CD14-positive monocyte (primary cell): ENCODE measurements around the gene SLC6A14. TPM values are rescaled to one million over a fixed set of nuclear protein-coding genes. Genes with fewer than 3 reads are reported as not detected.

Experiments
- DNase-seq, 3 donors: peaks; one replicate each; pipeline ENCODE4 v3.0.0-alpha.2; 2011 to 2022
- H2AFZ ChIP-seq: 2 replicates; pipeline ENCODE4 v1.6.0; 2012; ENCODE audit warnings: mild to moderate bottlenecking, low read depth, low read length, inconsistent platforms; ENCODE audit not compliant: insufficient read depth, poor library complexity, severe bottlenecking
- H3K27ac ChIP-seq, 2 donors: 1 replicate in 1 of 2; 2 replicates in 1 of 2; pipeline ENCODE4 v1.5.1; 2012 to 2013; ENCODE audit warnings: low read length in 2 of 2, control low read depth in 1 of 2, inconsistent platforms in 1 of 2, low read depth in 1 of 2, mild to moderate bottlenecking in 1 of 2
- H3K27me3 ChIP-seq, 2 donors: one replicate each; pipeline versions ENCODE4 v1.6.0 to v1.6.1; 2011 to 2013; ENCODE audit warnings: low read length in 2 of 2; ENCODE audit not compliant: control insufficient read depth in 2 of 2, insufficient read depth in 2 of 2
- H3K36me3 ChIP-seq, 2 donors: replicated peaks in 1 of 2; 1 replicate in 1 of 2; 2 replicates in 1 of 2; pipeline versions ENCODE4 v1.5.1 to v1.6.1; 2012 to 2013; ENCODE audit warnings: low read length in 2 of 2, control low read depth in 1 of 2, inconsistent platforms in 1 of 2, mild to moderate bottlenecking in 1 of 2; ENCODE audit not compliant: insufficient read depth in 2 of 2, control insufficient read depth in 1 of 2
- H3K4me1 ChIP-seq, 2 donors: 1 replicate in 1 of 2; 2 replicates in 1 of 2; pipeline versions ENCODE4 v1.5.1 to v1.6.1; 2012 to 2013; ENCODE audit warnings: low read length in 2 of 2, control low read depth in 1 of 2, inconsistent platforms in 1 of 2, mild to moderate bottlenecking in 1 of 2, moderate library complexity in 1 of 2; ENCODE audit not compliant: insufficient read depth in 2 of 2, control insufficient read depth in 1 of 2
- H3K4me2 ChIP-seq: replicated peaks from 2 replicates; pipeline ENCODE3; 2012; ENCODE audit warnings: low read length, moderate library complexity, mild to moderate bottlenecking; ENCODE audit not compliant: poor library complexity, severe bottlenecking; ENCODE audit errors: extremely low read depth
- H3K4me3 ChIP-seq, 3 experiments: fragments of 200-600 bp in 1 of 3; sonication (generic) in 1 of 3; replicated peaks in 1 of 3; 1 replicate in 2 of 3; 2 replicates in 1 of 3; pipeline ENCODE4 v1.5.1; 2011 to 2013; ENCODE audit warnings: low read length in 3 of 3, mild to moderate bottlenecking in 3 of 3, control low read depth in 2 of 3, low read depth in 2 of 3, inconsistent platforms in 1 of 3, moderate library complexity in 1 of 3
- H3K79me2 ChIP-seq: 2 replicates; pipeline ENCODE4 v1.6.0; 2012; ENCODE audit warnings: mild to moderate bottlenecking, control low read depth, inconsistent platforms, low read length, moderate library complexity; ENCODE audit not compliant: insufficient read depth
- H3K9ac ChIP-seq: 2 replicates; pipeline ENCODE4 v1.6.0; 2017; ENCODE audit warnings: low read length, mild to moderate bottlenecking; ENCODE audit not compliant: insufficient read depth, poor library complexity, severe bottlenecking
- H3K9me3 ChIP-seq, 2 donors: replicated peaks in 1 of 2; 1 replicate in 1 of 2; 2 replicates in 1 of 2; pipeline versions ENCODE4 v1.5.1 to v1.6.1; 2012 to 2013; ENCODE audit warnings: low read length in 2 of 2, control low read depth in 1 of 2; ENCODE audit not compliant: control insufficient read depth in 1 of 2, insufficient read depth in 1 of 2
- H4K20me1 ChIP-seq: 2 replicates; pipeline ENCODE4 v1.6.0; 2012; ENCODE audit warnings: mild to moderate bottlenecking, low read length, control low read depth, moderate library complexity; ENCODE audit not compliant: insufficient read depth
- H3K27ac Mint-ChIP-seq, 7 donors: one replicate each; pipeline ENCODE4 v1.8.0; 2020; ENCODE audit warnings: mild to moderate bottlenecking in 7 of 7, mixed read lengths in 7 of 7, moderate library complexity in 6 of 7, inconsistent platforms in 2 of 7
- H3K27me3 Mint-ChIP-seq, 3 donors: one replicate each; pipeline ENCODE4 v1.8.0; 2021 to 2022; ENCODE audit warnings: low read depth in 3 of 3, mild to moderate bottlenecking in 3 of 3, mixed read lengths in 3 of 3, moderate library complexity in 3 of 3, inconsistent platforms in 1 of 3
- H3K36me3 Mint-ChIP-seq, 2 donors: one replicate each; pipeline ENCODE4 v1.8.0; 2020; ENCODE audit warnings: mixed read lengths in 2 of 2, inconsistent platforms in 1 of 2, mild to moderate bottlenecking in 1 of 2
- H3K4me1 Mint-ChIP-seq: one replicate; pipeline ENCODE4 v1.8.0; 2020; ENCODE audit warnings: mild to moderate bottlenecking, mixed read lengths
- H3K4me3 Mint-ChIP-seq, 2 donors: one replicate each; pipeline ENCODE4 v1.8.0; 2020; ENCODE audit warnings: mild to moderate bottlenecking in 2 of 2, mixed read lengths in 2 of 2, moderate library complexity in 1 of 2
- H3K9me3 Mint-ChIP-seq, 7 donors: one replicate each; pipeline ENCODE4 v1.8.0; 2020 to 2022; ENCODE audit warnings: mixed read lengths in 7 of 7, mild to moderate bottlenecking in 6 of 7, moderate library complexity in 6 of 7, inconsistent platforms in 2 of 7
- WGBS: methylation state at CpG from one replicate; pipeline ENCODE4 v1.1.5; 2013; ENCODE audit warnings: missing lambda C conversion rate; ENCODE audit not compliant: insufficient coverage; 5-methylcytosine and 5-hydroxymethylcytosine counted together
- intact Hi-C, 2 donors: fragments of 100-400 bp; cut with micrococcal nuclease; formaldehyde crosslinking; loops; one replicate each; pipeline versions ENCODE4 v1.15.0 to v1.15.1; 2023
- polyA plus RNA-seq, 3 donors: library from polyadenylated mRNA; depleted of rRNA in 1 of 3; unstranded in 2 of 3; stranded (reverse) in 1 of 3; fragments of 300-500 nt in 2 of 3; fragments of >200 nt in 1 of 3; fragmentation: Illumina TruSeq in 2 of 3; gene quantifications; 1 replicate in 2 of 3; 2 replicates in 1 of 3; pipeline ENCODE4 v1.2.3, GENCODE V29; 2012 to 2021
- TF ChIP-seq, protein P1 (sequence below): fragments of 200-600 bp; IDR thresholded peaks from one replicate; pipeline ENCODE4 v1.8.0; 2022; ENCODE audit warnings: antibody characterized with exemption, mild to moderate bottlenecking

Gene SLC6A14
- polyA plus RNA-seq, 3 donors, result not detected

DNA sequence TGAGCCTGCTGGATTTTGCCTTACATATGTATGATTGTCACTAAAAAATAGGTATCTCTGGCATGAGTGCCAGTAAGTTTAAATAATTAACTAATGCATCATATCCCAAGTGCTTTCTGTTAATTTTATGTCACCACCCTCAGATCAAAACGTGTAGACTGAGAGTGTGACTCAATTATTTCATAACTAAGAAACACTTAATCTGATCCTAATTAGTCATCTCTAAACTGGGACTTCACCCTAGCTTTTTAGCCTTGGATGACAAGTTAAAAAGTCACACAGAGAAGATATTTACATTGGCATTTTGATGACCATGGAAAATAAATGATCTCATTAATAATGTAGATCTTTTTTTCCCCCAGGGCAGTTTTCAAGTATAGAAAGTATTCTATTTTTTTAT is 23.1 kb upstream of the SLC6A14 start:
- H3K4me1 Mint-ChIP-seq, result no peaks in the 10 kb centered on the region
- TF ChIP-seq, protein P1, sequence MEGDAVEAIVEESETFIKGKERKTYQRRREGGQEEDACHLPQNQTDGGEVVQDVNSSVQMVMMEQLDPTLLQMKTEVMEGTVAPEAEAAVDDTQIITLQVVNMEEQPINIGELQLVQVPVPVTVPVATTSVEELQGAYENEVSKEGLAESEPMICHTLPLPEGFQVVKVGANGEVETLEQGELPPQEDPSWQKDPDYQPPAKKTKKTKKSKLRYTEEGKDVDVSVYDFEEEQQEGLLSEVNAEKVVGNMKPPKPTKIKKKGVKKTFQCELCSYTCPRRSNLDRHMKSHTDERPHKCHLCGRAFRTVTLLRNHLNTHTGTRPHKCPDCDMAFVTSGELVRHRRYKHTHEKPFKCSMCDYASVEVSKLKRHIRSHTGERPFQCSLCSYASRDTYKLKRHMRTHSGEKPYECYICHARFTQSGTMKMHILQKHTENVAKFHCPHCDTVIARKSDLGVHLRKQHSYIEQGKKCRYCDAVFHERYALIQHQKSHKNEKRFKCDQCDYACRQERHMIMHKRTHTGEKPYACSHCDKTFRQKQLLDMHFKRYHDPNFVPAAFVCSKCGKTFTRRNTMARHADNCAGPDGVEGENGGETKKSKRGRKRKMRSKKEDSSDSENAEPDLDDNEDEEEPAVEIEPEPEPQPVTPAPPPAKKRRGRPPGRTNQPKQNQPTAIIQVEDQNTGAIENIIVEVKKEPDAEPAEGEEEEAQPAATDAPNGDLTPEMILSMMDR, result no peak
- Histone ChIP-seq H3K27me3 (no peaks in the 10 kb centered on the region), H3K4me1 (no peaks in the 10 kb centered on the region), H3K9ac (no peak overlapping the region), H3K9me3 (no peaks in the 10 kb centered on the region), H3K27ac (no peak overlapping the region), H3K36me3 (no peaks in the 10 kb centered on the region), H4K20me1 (no peaks in the 10 kb centered on the region), H3K4me3 (no peak overlapping the region), H2AFZ (no peak overlapping the region), H3K4me2 (no peak overlapping the region), H3K79me2 (no peaks in the 10 kb centered on the region)
- peaks cover 0 to 5% (median 1%) of the 10 kb centered on the region in 7 donors for H3K9me3 Mint-ChIP-seq
- peaks cover 0 to 2% (median 0%) of the 10 kb centered on the region in 3 donors for H3K27me3 Mint-ChIP-seq
- no CpG with 5 or more reads among the region's 1 CpG for WGBS
- no peaks in the 10 kb centered on the region for H3K36me3 Mint-ChIP-seq
- intact Hi-C loops, result no loop called here
- no peak for DNase-seq
- no peak overlapping the region for H3K27ac Mint-ChIP-seq
- H3K4me3 Mint-ChIP-seq, result no peak overlapping the region

DNA sequence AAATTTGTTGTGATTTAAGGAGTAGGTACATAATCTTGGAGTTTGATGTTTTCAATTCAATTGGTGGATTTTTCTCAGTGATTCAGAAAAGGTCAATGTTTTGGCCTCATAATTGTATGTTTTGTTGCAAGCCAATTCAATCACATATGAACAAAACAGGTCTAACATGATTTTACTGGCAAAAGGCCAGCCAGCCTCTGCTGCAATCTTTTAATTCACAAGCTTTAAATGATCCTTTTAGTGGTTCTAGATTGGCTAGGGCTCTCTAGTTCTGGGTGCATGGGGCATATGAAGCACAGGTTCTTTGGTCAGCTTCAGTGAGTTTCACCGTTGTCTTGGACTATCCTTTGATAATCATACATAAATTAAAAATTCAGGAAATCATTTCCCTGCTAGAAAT is 19.2 kb upstream of the SLC6A14 start:
- peaks cover 0 to 7% (median 0%) of the 10 kb centered on the region in 7 donors for H3K9me3 Mint-ChIP-seq
- Histone ChIP-seq H3K27ac (no peak overlapping the region), H3K79me2 (no peaks in the 10 kb centered on the region), H3K4me3 (no peak overlapping the region), H3K27me3 (no peaks in the 10 kb centered on the region), H3K36me3 (no peaks in the 10 kb centered on the region), H3K4me1 (no peaks in the 10 kb centered on the region), H4K20me1 (no peaks in the 10 kb centered on the region), H3K4me2 (no peak overlapping the region), H3K9ac (no peak overlapping the region), H2AFZ (no peak overlapping the region), H3K9me3 (no peaks in the 10 kb centered on the region)
- no peaks in the 10 kb centered on the region for H3K27me3 Mint-ChIP-seq
- no peaks in the 10 kb centered on the region for H3K4me1 Mint-ChIP-seq
- DNase-seq, result no peak
- intact Hi-C loops, result no loop called here
- TF ChIP-seq, protein P1, result no peak
- no CpG with 5 or more reads among the region's 1 CpG for WGBS
- no peak overlapping the region for H3K4me3 Mint-ChIP-seq
- H3K36me3 Mint-ChIP-seq, result no peaks in the 10 kb centered on the region
- no peak overlapping the region for H3K27ac Mint-ChIP-seq
